HCT116 (cell line): Measurements from ENCODE around the gene PCBP3. TPM values are rescaled to one million over a fixed set of nuclear protein-coding genes. Genes with fewer than 3 reads are reported as not detected.

Experiments used
- ATAC-seq: fragments of 200-7000 bp; cut with Tn5 transposase; 2 replicates; pipeline ENCODE4 v1.9.1; 2020; ENCODE audit warnings: mild to moderate bottlenecking, moderate library complexity
- BruUV-seq: library from RNA; stranded (reverse); fragments of 400-500 nt; replicated peaks from 2 replicates; lab custom pipeline; 2021; lab: Mats Ljungman, UMichigan
- CTCF ChIA-PET: fragments of 300-600 bp; sonication (Branson Sonifier 250); formaldehyde crosslinking; loops from one replicate; lab custom pipeline; 2021; ENCODE audit warnings: antibody characterized with exemption; lab: Charles Lee
- POLR2A ChIA-PET: fragments of 300-600, 350-600 bp; sonication (Branson Sonifier 250); formaldehyde crosslinking; loops from one replicate; lab custom pipeline; 2021; ENCODE audit warnings: antibody characterized with exemption; lab: Charles Lee
- RAD21 ChIA-PET, 2 experiments: fragments of 300-600 bp; sonication (Branson Sonifier 250); formaldehyde crosslinking; loops; one replicate each; lab custom pipeline; 2023; ENCODE audit warnings: low total read pairs in 2 of 2; ENCODE audit not compliant: uncharacterized antibody in 2 of 2, unreplicated experiment in 2 of 2, low non-redundant PET in 1 of 2; lab: Charles Lee
- DNase-seq: peaks from one replicate; pipeline ENCODE4 v3.0.0-alpha.2; 2010; ENCODE audit warnings: low read depth, low spot score
- H2AFZ ChIP-seq: fragments of 200-600 bp; shearing (Covaris generic), sonication (generic); 2 replicates; pipeline ENCODE4 v1.6.1; 2017; ENCODE audit warnings: low read depth, mixed run types, mixed read lengths, antibody characterized with exemption, low read length; ENCODE audit not compliant: poor library complexity, severe bottlenecking
- H3K27ac ChIP-seq: 2 replicates; pipeline ENCODE4 v1.5.1; 2012; ENCODE audit warnings: low read depth, low read length
- H3K27me3 ChIP-seq: fragments of 200-600 bp; sonication (generic); 2 replicates; pipeline ENCODE4 v1.6.1; 2016; ENCODE audit warnings: mixed run types, low read length, mixed read lengths; ENCODE audit not compliant: insufficient read depth
- H3K36me3 ChIP-seq, 2 experiments: fragments of 200-500 bp in 1 of 2; fragments of 200-600 bp in 1 of 2; sonication (Bioruptor generic) in 1 of 2; sonication (generic) in 1 of 2; 2 replicates each; pipeline versions ENCODE4 v1.5.1 to v1.6.1; 2014 to 2016; ENCODE audit warnings: low read length in 2 of 2, inconsistent platforms in 1 of 2, mixed read lengths in 1 of 2, mixed run types in 1 of 2; ENCODE audit not compliant: insufficient read depth in 2 of 2, control insufficient read depth in 1 of 2
- H3K4me1 ChIP-seq, 2 experiments: fragments of 200-600 bp in 1 of 2; sonication (generic) in 1 of 2; 2 replicates each; pipeline versions ENCODE4 v1.5.1 to v1.6.1; 2012 to 2017; ENCODE audit warnings: low read length in 2 of 2, inconsistent platforms in 1 of 2, mild to moderate bottlenecking in 1 of 2, mixed read lengths in 1 of 2, mixed run types in 1 of 2, moderate library complexity in 1 of 2; ENCODE audit not compliant: insufficient read depth in 2 of 2, control insufficient read depth in 1 of 2
- H3K4me2 ChIP-seq: fragments of 200-600 bp; sonication (generic); 2 replicates; pipeline ENCODE4 v1.6.1; 2017; ENCODE audit warnings: mixed run types, low read length, mixed read lengths
- H3K4me3 ChIP-seq, 2 experiments: fragments of 200-600 bp in 1 of 2; sonication (generic) in 1 of 2; replicated peaks in 1 of 2; 2 replicates each; pipeline ENCODE4 v1.5.1; 2011 to 2016; ENCODE audit warnings: low read length in 2 of 2, control low read depth in 1 of 2, low read depth in 1 of 2, mild to moderate bottlenecking in 1 of 2, mixed read lengths in 1 of 2, mixed run types in 1 of 2
- H3K79me2 ChIP-seq: fragments of 200-600 bp; sonication (generic); 2 replicates; pipeline ENCODE4 v1.6.1; 2017; ENCODE audit warnings: mild to moderate bottlenecking, mixed run types, low read length, moderate library complexity, mixed read lengths; ENCODE audit not compliant: insufficient read depth
- H3K9ac ChIP-seq: fragments of 200-600 bp; sonication (generic); 2 replicates; pipeline ENCODE4 v1.6.1; 2016; ENCODE audit warnings: low read length, mixed read lengths
- H3K9me2 ChIP-seq: fragments of 200-600 bp; sonication (generic), shearing (Covaris generic); 2 replicates; pipeline ENCODE4 v1.6.1; 2017; ENCODE audit warnings: mixed run types, mild to moderate bottlenecking, moderate library complexity; ENCODE audit not compliant: insufficient read depth
- H3K9me3 ChIP-seq, 2 experiments: fragments of 200-500 bp in 1 of 2; fragments of 200-600 bp in 1 of 2; sonication (Bioruptor generic) in 1 of 2; sonication (generic) in 1 of 2; 2 replicates each; pipeline ENCODE4 v1.6.1; 2014 to 2017; ENCODE audit warnings: low read length in 2 of 2, mixed read lengths in 2 of 2, inconsistent platforms in 1 of 2, low read depth in 1 of 2, mild to moderate bottlenecking in 1 of 2, mixed run types in 1 of 2, moderate library complexity in 1 of 2; ENCODE audit not compliant: control insufficient read depth in 1 of 2, insufficient read depth in 1 of 2
- H4K20me1 ChIP-seq: fragments of 200-600 bp; sonication (generic), shearing (Covaris generic); 2 replicates; pipeline ENCODE4 v1.6.1; 2017; ENCODE audit warnings: mixed run types, mild to moderate bottlenecking, moderate library complexity; ENCODE audit not compliant: insufficient read depth
- ELF1 ChIP-seq: IDR thresholded peaks from 2 replicates; pipeline ENCODE4 v1.6.1; 2012; ENCODE audit warnings: low read depth, borderline replicate concordance
- EZH2 ChIP-seq: fragments of 200-600 bp; sonication (generic); IDR thresholded peaks from 2 replicates; pipeline ENCODE4 v1.6.1; 2017; ENCODE audit warnings: antibody characterized with exemption, mixed run types
- RAD21 ChIP-seq: IDR thresholded peaks from 2 replicates; pipeline ENCODE4 v1.6.1; 2012; ENCODE audit warnings: low read depth, mild to moderate bottlenecking
- SIN3A ChIP-seq: IDR thresholded peaks from 2 replicates; pipeline ENCODE4 v1.6.1; 2012; ENCODE audit warnings: low read depth
- SRF ChIP-seq: IDR thresholded peaks from 2 replicates; pipeline ENCODE4 v1.6.1; 2012; ENCODE audit warnings: low read depth
- TCF7L2 ChIP-seq: IDR thresholded peaks from 2 replicates; pipeline ENCODE4 v1.7.0; 2011; ENCODE audit warnings: borderline replicate concordance, inconsistent platforms; ENCODE audit not compliant: insufficient read depth, insufficient read length; ENCODE audit errors: extremely low read depth
- YY1 ChIP-seq: IDR thresholded peaks from 2 replicates; pipeline ENCODE4 v1.6.1; 2011; ENCODE audit warnings: low read length, low read depth, moderate library complexity, mild to moderate bottlenecking; ENCODE audit not compliant: insufficient replicate concordance; ENCODE audit errors: extremely low read depth
- ZNF274 ChIP-seq: fragments of 200-500 bp; sonication (Bioruptor generic); IDR thresholded peaks from 2 replicates; pipeline ENCODE4 v1.6.1; 2014; ENCODE audit warnings: mild to moderate bottlenecking, low read depth, low read length, inconsistent platforms
- intact Hi-C: fragments of 100-400 bp; cut with micrococcal nuclease; formaldehyde crosslinking; loops from 2 replicates; pipeline ENCODE4 v1.10.0; 2022
- total RNA-seq: library from RNA; stranded (reverse); gene quantifications from one replicate; pipeline ENCODE4 v1.2.1, GENCODE V29; 2021; ENCODE audit not compliant: unreplicated experiment

PCBP3 gene
- total RNA-seq, 1 experiment from 2014 or later, result 3.1 TPM

DNA sequence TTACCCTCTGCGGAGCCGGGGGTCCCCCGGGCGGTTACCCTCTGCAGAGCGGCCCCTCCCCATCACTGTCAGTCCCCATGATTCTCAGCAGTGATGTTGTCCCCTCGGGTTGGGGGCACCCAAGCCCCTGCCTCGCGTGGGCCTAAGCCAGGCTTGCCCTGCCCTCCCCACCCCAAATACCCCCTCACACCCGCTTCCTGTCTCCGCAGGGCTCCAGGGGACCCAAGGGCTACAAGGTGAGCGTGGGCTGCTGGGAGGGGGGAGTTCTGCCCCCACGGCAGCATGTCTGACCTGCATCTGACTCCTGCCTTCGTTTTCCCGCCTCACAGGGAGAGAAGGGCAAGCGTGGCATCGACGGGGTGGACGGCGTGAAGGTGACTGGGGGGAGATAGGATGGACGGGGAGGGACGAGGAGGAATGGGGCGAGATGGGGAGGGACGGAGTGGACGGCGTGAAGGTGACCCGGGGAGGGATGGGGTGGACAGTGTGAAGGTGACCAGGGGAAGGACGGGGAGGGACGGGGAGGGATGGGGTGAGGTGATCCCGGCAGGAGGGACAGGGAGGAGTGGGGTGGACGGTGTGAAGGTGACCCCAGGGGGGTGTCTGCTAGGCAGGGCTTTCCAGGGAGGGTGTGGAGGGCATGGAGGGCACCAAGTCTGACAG, 346.7 kb downstream of the PCBP3 start:
- Histone ChIP-seq H4K20me1 (no peaks in the 10 kb centered on the region), H3K4me1 (peaks cover 10 to 11% of the 10 kb centered on the region in 2 experiments), H2AFZ (no peak overlapping the region), H3K79me2 (no peaks in the 10 kb centered on the region), H3K4me2 (no peak overlapping the region), H3K27ac (no peak overlapping the region), H3K36me3 (peaks cover 0 to 13% of the 10 kb centered on the region in 2 experiments; a peak in 2 of 4 replicates), H3K9me2 (no peaks in the 10 kb centered on the region), H3K9ac (no peak overlapping the region), H3K27me3 (no peaks in the 10 kb centered on the region), H3K4me3 (no peak overlapping the region), H3K9me3 (no peaks in the 10 kb centered on the region)
- TF ChIP-seq SIN3A, result no peak
- TF ChIP-seq EZH2, result no peak
- ChIA-PET CTCF (no interaction called here), RAD21 (no interaction called here), POLR2A (no interaction called here)
- DNase-seq (no peak), ATAC-seq (no peak)
- no TSS peak for BruUV-seq
- intact Hi-C loops, result no loop called here

DNA sequence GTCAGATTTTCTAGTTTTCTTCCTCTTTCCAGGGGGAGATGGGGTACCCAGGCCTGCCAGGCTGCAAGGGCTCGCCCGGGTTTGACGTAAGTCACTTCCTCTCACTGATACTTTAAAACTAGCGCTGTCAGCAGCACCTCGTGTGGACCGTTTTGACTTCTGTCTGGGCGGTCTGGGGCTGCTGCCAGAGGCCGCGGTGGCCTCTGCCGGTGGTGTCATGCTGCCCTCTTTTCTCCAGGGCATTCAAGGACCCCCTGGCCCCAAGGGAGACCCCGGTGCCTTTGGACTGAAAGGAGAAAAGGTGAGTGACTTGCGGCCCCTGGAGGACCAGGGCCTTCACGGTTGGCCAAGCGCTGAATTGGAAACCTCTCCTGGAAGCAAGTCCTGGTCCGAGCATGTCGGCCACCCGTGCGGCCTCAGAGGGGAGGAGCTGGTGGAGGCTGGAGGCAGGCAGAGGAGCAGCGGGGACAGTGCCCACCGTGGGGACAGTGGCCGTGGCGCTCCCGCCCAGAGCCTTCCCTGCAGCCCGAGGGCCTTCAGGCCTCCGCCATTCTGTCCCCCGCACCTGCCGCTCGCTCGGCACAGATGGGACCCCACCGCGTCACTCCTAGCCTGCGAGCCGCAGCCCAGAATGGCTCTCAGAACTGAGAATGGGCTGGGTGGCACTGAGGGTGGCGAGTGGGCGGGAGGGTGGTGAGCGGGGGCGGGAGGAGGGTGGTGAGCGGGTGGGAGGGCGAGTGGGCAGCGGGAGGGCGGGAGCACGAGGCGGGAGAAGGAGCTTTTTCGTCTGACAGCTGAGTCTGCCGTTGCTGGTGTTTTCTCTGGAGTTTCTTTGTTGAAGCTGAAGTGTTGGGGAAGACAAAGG, 347.4 kb downstream of the PCBP3 start:
- Histone ChIP-seq H3K9me2 (no peaks in the 10 kb centered on the region), H3K27ac (no peak overlapping the region), H2AFZ (no peak overlapping the region), H3K27me3 (no peaks in the 10 kb centered on the region), H3K9ac (no peak overlapping the region), H3K4me1 (peaks cover 18% of the 10 kb centered on the region in 2 experiments), H3K4me3 (no peak overlapping the region), H3K79me2 (no peaks in the 10 kb centered on the region), H4K20me1 (no peaks in the 10 kb centered on the region)
- ATAC-seq (no peak), DNase-seq (no peak)
- CTCF ChIA-PET, result no interaction called here
- POLR2A ChIA-PET, result no interaction called here
- RAD21 ChIA-PET, result no interaction called here
- intact Hi-C loops, result no loop called here
- no peak for TF ChIP-seq ELF1
- TF ChIP-seq YY1, result no peak
- TF ChIP-seq SRF, result no peak
- no peak for TF ChIP-seq TCF7L2
- TF ChIP-seq RAD21, result no peak
- TF ChIP-seq ZNF274, result no peak
- TF ChIP-seq, all 23 proteins: peak for 0
- BruUV-seq, result no TSS peak
- H3K4me2 ChIP-seq, result no peak overlapping the region
- H3K36me3 ChIP-seq, result peaks cover 0 to 6% of the 10 kb centered on the region in 2 experiments; a peak in 2 of 4 replicates
- no peaks in the 10 kb centered on the region for H3K9me3 ChIP-seq
